Measurements from ENCODE around the gene LSR. TPM values are rescaled to one million over a fixed set of nuclear protein-coding genes. Genes with fewer than 3 reads are reported as not detected.

The LSR gene
- total and polyA plus RNA-seq, 2 experiments from 2014 or later: 40.1 to 91.9 TPM

DNA sequence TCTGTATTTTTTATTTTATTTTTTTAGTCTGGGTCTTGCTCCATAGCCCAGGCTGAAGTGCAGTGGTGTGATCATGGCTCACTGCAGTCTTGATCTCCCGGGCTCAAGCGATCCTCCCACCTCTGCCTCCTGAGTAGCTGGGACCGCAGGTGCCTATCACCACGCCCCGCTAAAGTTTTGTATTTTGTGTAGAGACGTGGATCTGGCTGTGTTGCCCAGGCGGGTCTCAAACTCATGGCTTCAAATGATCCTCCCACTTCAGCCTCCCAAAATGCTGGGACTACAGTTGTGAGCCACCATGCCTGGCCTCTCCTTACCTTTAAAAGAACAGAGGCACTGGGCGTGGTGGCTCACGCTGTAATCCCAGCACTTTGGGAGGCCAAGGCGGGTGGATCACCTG, 38.9 kb downstream of the LSR start:
- no peak overlapping the region for H3K4me3 ChIP-seq
- DNase-seq (ENCODE audit: low read depth in 1 of 2, low spot score in 1 of 2): no peak
- no peaks in the 10 kb centered on the region for H3K9me3 ChIP-seq (ENCODE audit: low read depth)
- no peaks in the 10 kb centered on the region for H3K36me3 ChIP-seq
- TF ChIP-seq, protein P1, sequence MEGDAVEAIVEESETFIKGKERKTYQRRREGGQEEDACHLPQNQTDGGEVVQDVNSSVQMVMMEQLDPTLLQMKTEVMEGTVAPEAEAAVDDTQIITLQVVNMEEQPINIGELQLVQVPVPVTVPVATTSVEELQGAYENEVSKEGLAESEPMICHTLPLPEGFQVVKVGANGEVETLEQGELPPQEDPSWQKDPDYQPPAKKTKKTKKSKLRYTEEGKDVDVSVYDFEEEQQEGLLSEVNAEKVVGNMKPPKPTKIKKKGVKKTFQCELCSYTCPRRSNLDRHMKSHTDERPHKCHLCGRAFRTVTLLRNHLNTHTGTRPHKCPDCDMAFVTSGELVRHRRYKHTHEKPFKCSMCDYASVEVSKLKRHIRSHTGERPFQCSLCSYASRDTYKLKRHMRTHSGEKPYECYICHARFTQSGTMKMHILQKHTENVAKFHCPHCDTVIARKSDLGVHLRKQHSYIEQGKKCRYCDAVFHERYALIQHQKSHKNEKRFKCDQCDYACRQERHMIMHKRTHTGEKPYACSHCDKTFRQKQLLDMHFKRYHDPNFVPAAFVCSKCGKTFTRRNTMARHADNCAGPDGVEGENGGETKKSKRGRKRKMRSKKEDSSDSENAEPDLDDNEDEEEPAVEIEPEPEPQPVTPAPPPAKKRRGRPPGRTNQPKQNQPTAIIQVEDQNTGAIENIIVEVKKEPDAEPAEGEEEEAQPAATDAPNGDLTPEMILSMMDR (IDR thresholded peaks at IDR 0.05; ENCODE audit: low read depth, low read length): no peak
- no peaks in the 10 kb centered on the region for H3K4me1 ChIP-seq (ENCODE audit: low read depth)
- H3K27ac ChIP-seq: no peak overlapping the region
- no peaks in the 10 kb centered on the region for H3K27me3 ChIP-seq

DNA sequence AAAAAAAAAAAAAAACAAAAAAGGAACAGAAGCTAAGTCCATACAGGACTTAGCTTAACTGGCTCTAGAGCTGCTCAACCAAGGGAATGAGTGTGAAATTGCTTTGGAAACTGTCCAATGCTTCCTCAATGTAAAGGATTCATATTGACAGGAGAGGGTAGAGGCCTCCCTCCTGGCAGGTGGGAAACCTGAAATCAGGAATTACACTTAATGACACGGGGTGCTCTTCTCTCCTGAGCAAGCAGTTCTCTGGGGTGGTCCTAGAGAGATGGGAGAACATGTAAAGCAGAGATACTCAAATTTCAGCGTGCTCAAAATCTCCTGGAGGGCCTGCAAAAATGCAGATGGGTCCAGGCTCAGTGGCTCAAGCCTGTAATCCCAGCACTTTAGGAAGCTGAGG, 39.5 kb downstream of the LSR start:
- Histone ChIP-seq H3K9me3 (ENCODE audit: low read depth) (no peaks in the 10 kb centered on the region), H3K36me3 (no peaks in the 10 kb centered on the region), H3K4me1 (ENCODE audit: low read depth) (no peaks in the 10 kb centered on the region), H3K27ac (no peak overlapping the region), H3K4me3 (no peak overlapping the region), H3K27me3 (no peaks in the 10 kb centered on the region)
- TF ChIP-seq, protein P1 (IDR thresholded peaks at IDR 0.05; ENCODE audit: low read depth, low read length): no peak
- DNase-seq (ENCODE audit: low read depth in 1 of 2, low spot score in 1 of 2): no peak

DNA sequence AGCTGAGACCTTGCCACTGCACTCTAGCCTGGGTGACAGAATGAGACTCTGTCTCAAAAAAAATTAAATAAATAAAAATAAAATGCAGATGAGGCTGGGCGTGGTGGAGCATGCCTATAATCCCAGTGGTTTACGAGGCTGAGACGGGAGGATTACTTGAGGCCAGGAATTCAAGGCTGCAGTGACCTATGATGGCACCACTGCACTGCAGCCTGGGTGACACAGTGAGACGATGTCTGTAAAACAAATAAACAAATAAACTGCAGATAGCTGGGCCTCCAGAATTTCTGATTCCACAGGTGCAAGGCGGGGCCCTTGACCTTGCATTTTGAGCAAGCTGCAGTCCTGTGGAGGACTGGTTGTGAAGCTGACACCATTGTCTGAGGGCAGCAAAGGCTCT, 40.1 kb downstream of the LSR start:
- Histone ChIP-seq H3K4me3 (no peak overlapping the region), H3K36me3 (no peaks in the 10 kb centered on the region), H3K27me3 (no peaks in the 10 kb centered on the region), H3K9me3 (ENCODE audit: low read depth) (no peaks in the 10 kb centered on the region), H3K27ac (no peak overlapping the region), H3K4me1 (ENCODE audit: low read depth) (no peaks in the 10 kb centered on the region)
- DNase-seq (ENCODE audit: low read depth in 1 of 2, low spot score in 1 of 2): no peak
- TF ChIP-seq, protein P1 (IDR thresholded peaks at IDR 0.05; ENCODE audit: low read depth, low read length): no peak

DNA sequence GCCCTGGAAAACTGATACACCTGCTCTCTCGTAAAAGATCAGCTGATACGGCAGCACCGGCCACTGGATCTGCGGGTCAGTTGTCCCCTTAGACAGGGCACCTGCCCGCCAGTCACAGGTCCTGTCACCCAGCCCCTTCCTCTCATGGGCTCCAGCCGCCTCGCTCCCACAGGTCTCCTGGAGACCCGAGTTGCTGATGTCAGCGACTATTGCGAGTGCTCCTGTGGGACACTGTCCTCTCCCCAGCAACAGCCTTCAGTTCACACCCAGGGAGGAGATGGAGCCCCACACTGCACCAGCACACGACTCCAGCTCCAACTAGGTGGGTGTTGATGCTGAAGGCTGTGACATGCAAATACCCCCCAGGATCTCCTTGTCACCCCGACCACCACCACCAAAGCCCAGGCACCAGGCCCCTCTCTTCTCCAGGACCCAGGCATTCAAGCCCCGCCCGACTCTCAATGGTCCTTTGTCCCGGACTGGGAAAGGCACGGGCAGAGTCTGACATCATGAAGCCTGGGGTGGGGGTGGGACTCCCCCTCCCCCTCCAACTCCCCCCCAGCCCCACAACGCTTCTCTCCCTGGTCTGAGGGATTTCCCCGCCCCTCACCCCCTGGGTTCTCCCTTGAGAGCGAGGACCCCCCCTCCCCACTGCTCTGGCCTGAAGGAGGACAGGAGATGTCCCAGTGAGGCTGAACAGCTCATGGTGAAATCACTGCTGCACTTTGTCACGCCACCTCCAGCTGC, 41.8 kb downstream of the LSR start:
- Histone ChIP-seq H3K9me3 (ENCODE audit: low read depth) (no peaks in the 10 kb centered on the region), H3K4me3 (no peak overlapping the region), H3K36me3 (no peaks in the 10 kb centered on the region), H3K4me1 (ENCODE audit: low read depth) (no peaks in the 10 kb centered on the region), H3K27me3 (no peaks in the 10 kb centered on the region), H3K27ac (no peak overlapping the region)
- DNase-seq (ENCODE audit: low read depth in 1 of 2, low spot score in 1 of 2): no peak
- TF ChIP-seq, protein P1 (IDR thresholded peaks at IDR 0.05; ENCODE audit: low read depth, low read length): no peak

DNA sequence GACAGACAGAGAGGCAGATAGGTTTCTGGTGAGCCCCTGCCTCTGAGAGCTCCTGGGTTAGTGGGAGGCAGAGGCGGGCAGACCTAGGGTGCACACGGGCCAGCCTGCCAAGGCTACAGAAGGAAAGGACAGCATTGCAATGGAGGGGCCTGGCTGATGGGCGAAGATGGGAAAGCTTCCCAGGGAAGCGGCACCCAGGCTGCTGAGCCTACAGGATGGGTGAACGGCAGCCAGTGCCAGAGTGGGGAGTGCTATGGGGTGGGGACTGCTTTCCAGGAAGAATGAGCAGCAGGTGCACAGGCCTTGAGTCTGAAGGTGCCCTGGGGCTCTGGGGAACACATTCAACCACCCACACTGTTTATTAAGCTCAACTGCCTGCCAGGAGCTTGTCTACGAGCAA, 42.5 kb downstream of the LSR start:
- Histone ChIP-seq H3K27ac (no peak overlapping the region), H3K27me3 (no peaks in the 10 kb centered on the region), H3K4me1 (ENCODE audit: low read depth) (no peaks in the 10 kb centered on the region), H3K36me3 (no peaks in the 10 kb centered on the region), H3K4me3 (no peak overlapping the region), H3K9me3 (ENCODE audit: low read depth) (no peaks in the 10 kb centered on the region)
- TF ChIP-seq, protein P1 (IDR thresholded peaks at IDR 0.05; ENCODE audit: low read depth, low read length): no peak
- no peak for DNase-seq (ENCODE audit: low read depth in 1 of 2, low spot score in 1 of 2)

Data from cardiac muscle cell (in vitro differentiated cells and primary cell).